HEK293T (cell line): ENCODE measurements around the gene PCBP3.

ENCODE experiments used
- CTCF ChIA-PET: fragments of 350-600 bp; formaldehyde crosslinking; extraction: SDS; loops from one replicate; lab custom pipeline; 2021; ENCODE audit warnings: antibody characterized with exemption, inconsistent platforms; lab: Yijun Ruan, JAX
- POLR2A ChIA-PET: fragments of 350-600 bp; formaldehyde crosslinking; extraction: SDS; loops from one replicate; lab custom pipeline; 2020; ENCODE audit warnings: antibody characterized with exemption, inconsistent platforms; lab: Yijun Ruan, JAX
- DNase-seq: peaks from one replicate; pipeline ENCODE4 v3.0.0; 2012; ENCODE audit warnings: mixed read lengths; ENCODE audit errors: extremely low spot score
- ARNT ChIP-seq: fragments of 450-650 bp; IDR thresholded peaks from 2 replicates; pipeline ENCODE4 v1.6.1; 2017; ENCODE audit warnings: mild to moderate bottlenecking
- BHLHE40 ChIP-seq: fragments of 450-650 bp; IDR thresholded peaks from 2 replicates; pipeline ENCODE4 v1.6.1; 2016; ENCODE audit warnings: mild to moderate bottlenecking, moderate library complexity, borderline replicate concordance
- CTBP1 ChIP-seq: fragments of 450-650 bp; IDR thresholded peaks from 2 replicates; pipeline ENCODE4 v1.6.1; 2016; ENCODE audit warnings: borderline replicate concordance
- ELF4 ChIP-seq: fragments of 450-650 bp; IDR thresholded peaks from 2 replicates; pipeline ENCODE4 v1.6.1; 2017; ENCODE audit warnings: antibody characterized with exemption
- FOXA1 ChIP-seq: fragments of 450-650 bp; IDR thresholded peaks from 2 replicates; pipeline ENCODE4 v1.6.1; 2016; ENCODE audit warnings: mild to moderate bottlenecking
- FOXK2 ChIP-seq: fragments of 450-650 bp; IDR thresholded peaks from 2 replicates; pipeline ENCODE4 v1.6.1; 2016; ENCODE audit warnings: mild to moderate bottlenecking
- FOXM1 ChIP-seq: fragments of 450-650 bp; IDR thresholded peaks from 2 replicates; pipeline ENCODE4 v1.6.1; 2017; ENCODE audit warnings: mild to moderate bottlenecking, borderline replicate concordance
- HDGF ChIP-seq: fragments of 450-650 bp; IDR thresholded peaks from 2 replicates; pipeline ENCODE4 v1.6.1; 2017; ENCODE audit warnings: antibody characterized with exemption, borderline replicate concordance
- L3MBTL2 ChIP-seq: fragments of 450-650 bp; conservative IDR thresholded peaks from 2 replicates; pipeline ENCODE4 v1.6.1; 2016; ENCODE audit warnings: mild to moderate bottlenecking
- LEF1 ChIP-seq: fragments of 450-650 bp; IDR thresholded peaks from 2 replicates; pipeline ENCODE4 v1.6.1; 2017; ENCODE audit warnings: mild to moderate bottlenecking, borderline replicate concordance
- NFRKB ChIP-seq: fragments of 450-650 bp; IDR thresholded peaks from 2 replicates; pipeline ENCODE4 v1.6.1; 2016; ENCODE audit warnings: mild to moderate bottlenecking, moderate library complexity
- PKNOX1 ChIP-seq: fragments of 450-650 bp; IDR thresholded peaks from 2 replicates; pipeline ENCODE4 v1.6.1; 2016
- SP1 ChIP-seq: fragments of 450-650 bp; IDR thresholded peaks from 2 replicates; pipeline ENCODE4 v1.6.1; 2017
- SUZ12 ChIP-seq: fragments of 450-650 bp; IDR thresholded peaks from 2 replicates; pipeline ENCODE4 v1.6.1; 2016; ENCODE audit warnings: mild to moderate bottlenecking
- TARDBP ChIP-seq: fragments of 450-650 bp; IDR thresholded peaks from 2 replicates; pipeline ENCODE4 v1.6.1; 2016
- ZNF384 ChIP-seq: fragments of 450-650 bp; IDR thresholded peaks from 2 replicates; pipeline ENCODE4 v1.6.1; 2016

Gene PCBP3

GRCh38 chr21:45827302-45827692 lies 183.8 kb downstream of the PCBP3 start:
- TF ChIP-seq PKNOX1 = no peak
- no peak for TF ChIP-seq L3MBTL2
- TF ChIP-seq BHLHE40 = no peak
- TF ChIP-seq HDGF = no peak
- no peak for TF ChIP-seq FOXA1
- no peak for TF ChIP-seq NFRKB
- TF ChIP-seq SP1 = no peak
- no peak for TF ChIP-seq ELF4
- TF ChIP-seq TARDBP = no peak
- TF ChIP-seq CTBP1 = no peak
- TF ChIP-seq ZNF384 = no peak
- TF ChIP-seq LEF1 = no peak
- TF ChIP-seq SUZ12 = no peak
- TF ChIP-seq ARNT = no peak
- TF ChIP-seq FOXK2 = no peak
- TF ChIP-seq FOXM1 = no peak
- CTCF ChIA-PET = no interaction called here
- POLR2A ChIA-PET = no interaction called here
- no peak for DNase-seq

DNA sequence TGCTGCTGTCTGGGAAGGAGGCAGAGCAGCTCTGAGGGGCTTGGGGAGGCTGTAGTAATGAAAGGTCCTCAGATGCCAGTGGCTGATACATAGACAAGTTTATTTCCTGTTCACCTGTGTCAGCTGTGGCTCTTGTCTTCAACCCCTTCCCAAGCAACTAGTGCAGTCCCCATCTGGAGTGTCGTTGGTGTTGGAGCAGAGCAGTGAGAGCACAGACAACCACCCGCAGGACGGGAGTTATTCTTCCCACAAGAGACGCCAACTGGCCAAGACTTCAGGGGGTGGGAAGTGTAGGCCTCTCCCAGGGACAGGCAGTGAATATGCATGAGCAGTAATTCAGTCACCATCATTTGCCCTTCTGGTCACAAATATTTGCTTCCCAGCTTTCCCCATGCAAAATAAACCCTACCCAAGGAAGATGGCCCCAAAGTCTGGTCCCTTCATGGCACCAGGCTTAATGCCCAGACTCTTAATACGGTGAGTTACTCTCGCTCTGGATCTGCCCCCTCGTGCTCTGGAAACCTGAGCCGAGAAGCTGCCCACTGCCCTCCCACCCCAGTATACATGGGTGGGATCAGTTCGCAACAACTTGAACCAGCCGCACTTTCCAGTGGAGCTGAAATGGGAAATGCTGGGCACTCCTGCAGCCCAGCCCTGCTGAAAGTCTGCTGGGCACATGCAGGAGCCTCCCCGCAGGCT lies 184.5 kb downstream of the PCBP3 start:
- no peak for TF ChIP-seq L3MBTL2
- no peak for TF ChIP-seq ZNF384
- no peak for TF ChIP-seq SP1
- TF ChIP-seq SUZ12 = no peak
- TF ChIP-seq PKNOX1 = no peak
- TF ChIP-seq LEF1 = no peak
- TF ChIP-seq FOXA1 = no peak
- no peak for TF ChIP-seq HDGF
- TF ChIP-seq BHLHE40 = no peak
- no peak for TF ChIP-seq ARNT
- TF ChIP-seq NFRKB = no peak
- no peak for TF ChIP-seq FOXM1
- TF ChIP-seq TARDBP = no peak
- no peak for TF ChIP-seq FOXK2
- TF ChIP-seq ELF4 = no peak
- no peak for TF ChIP-seq CTBP1
- no peak for DNase-seq
- POLR2A ChIA-PET = no interaction called here
- CTCF ChIA-PET = no interaction called here

DNA sequence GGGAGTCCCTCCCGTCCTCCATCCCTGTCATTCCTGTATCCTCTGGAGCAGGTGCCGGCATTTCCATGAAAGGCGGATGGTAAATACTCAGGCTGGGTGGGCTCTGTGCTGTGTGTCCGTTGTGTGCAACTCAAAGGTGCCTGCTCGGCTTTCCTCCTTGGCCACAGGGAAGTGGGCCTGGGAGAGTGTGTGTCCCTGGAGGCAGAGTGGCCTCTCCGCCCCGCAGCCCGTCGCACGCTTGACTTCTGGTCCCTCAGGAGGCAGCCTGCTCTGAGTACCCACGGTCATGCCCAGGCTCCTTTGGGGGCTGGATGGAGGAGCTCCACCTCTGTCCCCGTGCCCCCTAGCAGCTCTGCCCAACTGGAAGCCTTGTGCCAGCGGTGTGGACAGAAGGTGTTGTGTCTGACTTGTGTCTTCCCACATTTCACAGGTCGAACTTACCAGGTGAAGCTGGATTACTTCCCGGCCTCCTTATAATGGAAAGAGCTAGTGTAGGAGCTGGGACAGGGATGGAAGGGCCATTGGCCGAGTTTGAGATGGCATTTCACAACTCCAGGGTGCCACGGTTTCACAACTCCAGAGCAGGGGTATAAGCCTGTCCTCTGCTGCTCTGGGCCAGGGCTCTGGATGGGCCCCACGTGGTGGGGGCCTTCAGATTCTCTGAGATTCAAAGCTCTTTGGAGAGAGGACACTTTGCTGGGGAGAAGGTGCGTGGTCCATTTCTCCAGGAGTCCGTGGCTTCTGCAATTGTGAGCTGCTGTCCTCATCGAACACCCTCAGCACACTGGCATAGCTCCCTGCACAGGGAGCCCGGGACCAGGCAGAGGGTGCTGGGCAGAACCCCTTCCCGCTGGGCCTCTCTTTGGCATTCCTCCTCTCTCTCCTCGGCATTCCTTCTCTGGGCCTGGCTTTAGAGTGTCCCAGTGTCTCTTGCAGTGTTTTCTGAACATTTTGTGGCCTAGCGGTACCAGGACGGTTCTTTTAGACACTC lies 185.3 kb downstream of the PCBP3 start:
- no peak for DNase-seq
- no peak for TF ChIP-seq BHLHE40
- ChIA-PET POLR2A (no interaction called here), CTCF (interaction anchor here (0.8 kb wide), 1 partner anchor 141 kb away, joined by 4 read pairs; no protein-coding TSS in a partner anchor)

DNA sequence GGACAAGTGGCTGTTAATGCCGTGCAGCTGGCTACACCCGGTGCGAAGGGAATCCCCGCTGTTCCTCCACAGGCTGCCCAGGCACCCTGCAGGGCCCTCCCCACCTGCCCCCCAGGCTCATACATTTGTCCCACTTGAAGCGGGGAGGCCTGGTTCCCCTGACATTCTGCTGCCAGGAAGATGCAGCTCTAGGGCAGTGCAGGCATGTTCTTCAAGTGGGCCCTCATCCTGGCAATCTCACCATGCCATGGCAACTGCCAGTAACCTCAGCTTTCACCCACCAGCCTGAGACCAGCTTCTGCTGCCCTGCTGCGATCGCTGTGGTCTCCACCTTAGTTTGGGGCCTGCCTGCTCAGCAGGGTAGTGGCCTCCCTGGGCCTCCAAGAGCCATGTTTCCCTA lies 186.1 kb downstream of the PCBP3 start:
- ChIA-PET POLR2A (no interaction called here), CTCF (no interaction called here)
- TF ChIP-seq NFRKB (no peak), FOXK2 (no peak), CTBP1 (no peak), ARNT (no peak), HDGF (no peak), ZNF384 (no peak), BHLHE40 (no peak), FOXM1 (no peak), FOXA1 (no peak), L3MBTL2 (no peak), TARDBP (no peak)
- DNase-seq = no peak

GRCh38 chr21:45830221-45830640 lies 186.7 kb downstream of the PCBP3 start:
- ChIA-PET CTCF (no interaction called here), POLR2A (no interaction called here)
- no peak for TF ChIP-seq NFRKB
- no peak for TF ChIP-seq LEF1
- DNase-seq = no peak

- ChIA-PET POLR2A (no interaction called here), CTCF (interaction anchor here (0.7 kb wide), 1 partner anchor 389 kb away, joined by 4 read pairs; no protein-coding TSS in a partner anchor)
- TF ChIP-seq FOXK2 (no peak), NFRKB (no peak), PKNOX1 (no peak), FOXA1 (no peak), L3MBTL2 (no peak), HDGF (no peak), CTBP1 (no peak), ZNF384 (no peak), BHLHE40 (no peak)
- DNase-seq = no peak
Observed at GRCh38 chr21:45830720-45831366, 187.3 kb downstream of the PCBP3 start.
